C4-2B (cell line): ENCODE data around the gene ARMC9.

Source experiments
- ZFX ChIP-seq: fragments of 450-650 bp; IDR thresholded peaks from 2 replicates; pipeline ENCODE4 v1.6.1; 2017
- TF ChIP-seq, protein P1 (sequence below): fragments of 450-650 bp; conservative IDR thresholded peaks from 2 replicates; pipeline ENCODE4 v1.5.1; 2017; ENCODE audit warnings: mild to moderate bottlenecking

DNA sequence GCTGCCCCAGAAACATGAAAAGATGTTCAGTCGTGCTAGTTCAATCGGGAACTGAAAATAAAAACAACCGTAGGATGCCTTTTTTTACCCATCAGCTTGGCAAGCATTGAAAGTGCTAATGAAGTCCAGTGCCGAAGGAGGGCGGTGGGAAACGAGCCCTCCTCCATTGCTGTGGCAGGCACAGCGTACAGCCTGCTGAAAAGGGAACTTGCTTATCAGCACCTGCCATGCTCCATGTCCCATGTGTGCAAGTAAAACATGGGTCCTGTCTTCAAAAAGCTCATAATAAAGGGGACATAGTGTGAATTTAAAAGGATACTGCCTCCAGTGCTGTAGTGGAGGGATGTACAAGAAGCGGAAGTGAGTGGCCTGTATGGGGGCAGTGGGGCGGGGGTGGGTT, 82.4 kb downstream of the ARMC9 start:
- TF ChIP-seq, protein P1, sequence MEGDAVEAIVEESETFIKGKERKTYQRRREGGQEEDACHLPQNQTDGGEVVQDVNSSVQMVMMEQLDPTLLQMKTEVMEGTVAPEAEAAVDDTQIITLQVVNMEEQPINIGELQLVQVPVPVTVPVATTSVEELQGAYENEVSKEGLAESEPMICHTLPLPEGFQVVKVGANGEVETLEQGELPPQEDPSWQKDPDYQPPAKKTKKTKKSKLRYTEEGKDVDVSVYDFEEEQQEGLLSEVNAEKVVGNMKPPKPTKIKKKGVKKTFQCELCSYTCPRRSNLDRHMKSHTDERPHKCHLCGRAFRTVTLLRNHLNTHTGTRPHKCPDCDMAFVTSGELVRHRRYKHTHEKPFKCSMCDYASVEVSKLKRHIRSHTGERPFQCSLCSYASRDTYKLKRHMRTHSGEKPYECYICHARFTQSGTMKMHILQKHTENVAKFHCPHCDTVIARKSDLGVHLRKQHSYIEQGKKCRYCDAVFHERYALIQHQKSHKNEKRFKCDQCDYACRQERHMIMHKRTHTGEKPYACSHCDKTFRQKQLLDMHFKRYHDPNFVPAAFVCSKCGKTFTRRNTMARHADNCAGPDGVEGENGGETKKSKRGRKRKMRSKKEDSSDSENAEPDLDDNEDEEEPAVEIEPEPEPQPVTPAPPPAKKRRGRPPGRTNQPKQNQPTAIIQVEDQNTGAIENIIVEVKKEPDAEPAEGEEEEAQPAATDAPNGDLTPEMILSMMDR: no peak
- TF ChIP-seq ZFX: no peak
